ENCODE measurements around the gene FCER1G.
A peak's percentile ranks its signal among the peaks of the same experiment; 100 is the strongest.
"Not testable (repeated sequence)": the region's sequence is repeated elsewhere in the genome, so short reads cannot be mapped to it uniquely, and the experiment has no call there.

Gene FCER1G

GRCh38 chr1:161257109-161257508 lies 42.0 kb downstream of the FCER1G start:
- H3K9me3 ChIP-seq (ENCODE audit: control insufficient read depth in 2 of 2, low read length in 2 of 2); H3K27ac ChIP-seq (ENCODE audit: low read length); H3K36me3 ChIP-seq (ENCODE audit: control insufficient read depth in 2 of 2, insufficient read depth in 2 of 2, low read length in 2 of 2); H3K4me3 ChIP-seq (ENCODE audit: low read length in 2 of 2); H3K9ac ChIP-seq (ENCODE audit: low read length in 2 of 2): not testable (repeated sequence)
- Histone ChIP-seq H3K4me1 (ENCODE audit: control insufficient read depth, insufficient read depth, low read length) (peaks cover 28% of the 10 kb centered on the region), H3K27me3 (ENCODE audit: control insufficient read depth in 1 of 2, insufficient read depth in 2 of 2, low read length in 2 of 2) (peaks cover 7 to 18% of the 10 kb centered on the region in 2 donors)

- Histone ChIP-seq H3K36me3 (ENCODE audit: control insufficient read depth in 2 of 2, insufficient read depth in 2 of 2, low read length in 2 of 2) (no peaks in the 10 kb centered on the region), H3K27me3 (ENCODE audit: control insufficient read depth in 1 of 2, insufficient read depth in 2 of 2, low read length in 2 of 2) (peaks cover 7 to 18% of the 10 kb centered on the region in 2 donors), H3K9ac (ENCODE audit: low read length in 2 of 2) (peak within 1 kb of the TSS in 1 of 2 donors; percentile 66), H3K9me3 (ENCODE audit: control insufficient read depth in 2 of 2, low read length in 2 of 2) (no peaks in the 10 kb centered on the region), H3K4me1 (ENCODE audit: control insufficient read depth, insufficient read depth, low read length) (peaks cover 28% of the 10 kb centered on the region), H3K27ac (ENCODE audit: low read length) (no peak within 1 kb of the TSS), H3K4me3 (ENCODE audit: low read length in 2 of 2) (peak within 1 kb of the TSS; percentile 74 to 82)
These were observed 43.6 kb downstream of the FCER1G start, which contains the start of gene PCP4L1 for GRCh38 chr1:161258439-161259344. TSS of gene PCP4L1 (plus strand) at chr1:161258745. CDS start at chr1:161258975, 230 bp downstream.

GRCh38 chr1:161259345-161259702 lies 44.2 kb downstream of the FCER1G start:
- Histone ChIP-seq H3K4me3 (ENCODE audit: low read length in 2 of 2) (peak overlapping the region; percentile 74 to 82), H3K27ac (ENCODE audit: low read length) (no peak overlapping the region), H3K36me3 (ENCODE audit: control insufficient read depth in 2 of 2, insufficient read depth in 2 of 2, low read length in 2 of 2) (no peaks in the 10 kb centered on the region), H3K27me3 (ENCODE audit: control insufficient read depth in 1 of 2, insufficient read depth in 2 of 2, low read length in 2 of 2) (peaks cover 7 to 18% of the 10 kb centered on the region in 2 donors), H3K9me3 (ENCODE audit: control insufficient read depth in 2 of 2, low read length in 2 of 2) (no peaks in the 10 kb centered on the region), H3K9ac (ENCODE audit: low read length in 2 of 2) (peak overlapping the region in 1 of 2 donors; percentile 66), H3K4me1 (ENCODE audit: control insufficient read depth, insufficient read depth, low read length) (peaks cover 28% of the 10 kb centered on the region)

GRCh38 chr1:161259765-161260164 lies 44.7 kb downstream of the FCER1G start:
- no peaks in the 10 kb centered on the region for H3K9me3 ChIP-seq (ENCODE audit: control insufficient read depth in 2 of 2, low read length in 2 of 2)
- H3K4me1 ChIP-seq (ENCODE audit: control insufficient read depth, insufficient read depth, low read length) = peaks cover 28% of the 10 kb centered on the region
- H3K9ac ChIP-seq (ENCODE audit: low read length in 2 of 2) = no peak overlapping the region
- H3K27me3 ChIP-seq (ENCODE audit: control insufficient read depth in 1 of 2, insufficient read depth in 2 of 2, low read length in 2 of 2) = peaks cover 7 to 18% of the 10 kb centered on the region in 2 donors
- peak overlapping the region; percentile 74 to 82 for H3K4me3 ChIP-seq (ENCODE audit: low read length in 2 of 2)
- no peaks in the 10 kb centered on the region for H3K36me3 ChIP-seq (ENCODE audit: control insufficient read depth in 2 of 2, insufficient read depth in 2 of 2, low read length in 2 of 2)
- no peak overlapping the region for H3K27ac ChIP-seq (ENCODE audit: low read length)

GRCh38 chr1:161260376-161261260 lies 45.5 kb downstream of the FCER1G start:
- H3K27ac ChIP-seq (ENCODE audit: low read length) = peak overlapping the region; percentile 11
- no peaks in the 10 kb centered on the region for H3K9me3 ChIP-seq (ENCODE audit: control insufficient read depth in 2 of 2, low read length in 2 of 2)
- peak overlapping the region in 1 of 2 donors; percentile 15 for H3K4me3 ChIP-seq (ENCODE audit: low read length in 2 of 2)

GRCh38 chr1:161261261-161262235 lies 46.5 kb downstream of the FCER1G start:
- Histone ChIP-seq H3K4me3 (ENCODE audit: low read length in 2 of 2) (peak overlapping the region in 1 of 2 donors; percentile 22), H3K4me1 (ENCODE audit: control insufficient read depth, insufficient read depth, low read length) (peaks cover 38% of the 10 kb centered on the region), H3K27me3 (ENCODE audit: control insufficient read depth in 1 of 2, insufficient read depth in 2 of 2, low read length in 2 of 2) (peaks cover 7 to 18% of the 10 kb centered on the region in 2 donors), H3K36me3 (ENCODE audit: control insufficient read depth in 2 of 2, insufficient read depth in 2 of 2, low read length in 2 of 2) (no peaks in the 10 kb centered on the region), H3K9ac (ENCODE audit: low read length in 2 of 2) (no peak overlapping the region), H3K9me3 (ENCODE audit: control insufficient read depth in 2 of 2, low read length in 2 of 2) (no peaks in the 10 kb centered on the region), H3K27ac (ENCODE audit: low read length) (peak overlapping the region; percentile 11)

More at GRCh38 chr1:161260376-161261260, 45.5 kb downstream of the FCER1G start:
- peak overlapping the region in 1 of 2 donors; percentile 42 for H3K9ac ChIP-seq (ENCODE audit: low read length in 2 of 2)
- H3K27me3 ChIP-seq (ENCODE audit: control insufficient read depth in 1 of 2, insufficient read depth in 2 of 2, low read length in 2 of 2) = peaks cover 7 to 18% of the 10 kb centered on the region in 2 donors
- H3K4me1 ChIP-seq (ENCODE audit: control insufficient read depth, insufficient read depth, low read length) = peaks cover 31% of the 10 kb centered on the region
- H3K36me3 ChIP-seq (ENCODE audit: control insufficient read depth in 2 of 2, insufficient read depth in 2 of 2, low read length in 2 of 2) = no peaks in the 10 kb centered on the region

GRCh38 chr1:161265305-161265704 lies 50.2 kb downstream of the FCER1G start:
- Histone ChIP-seq H3K9ac (ENCODE audit: low read length in 2 of 2) (no peak overlapping the region), H3K36me3 (ENCODE audit: control insufficient read depth in 2 of 2, insufficient read depth in 2 of 2, low read length in 2 of 2) (no peaks in the 10 kb centered on the region), H3K27me3 (ENCODE audit: control insufficient read depth in 1 of 2, insufficient read depth in 2 of 2, low read length in 2 of 2) (no peaks in the 10 kb centered on the region), H3K4me3 (ENCODE audit: low read length in 2 of 2) (no peak overlapping the region), H3K27ac (ENCODE audit: low read length) (no peak overlapping the region), H3K9me3 (ENCODE audit: control insufficient read depth in 2 of 2, low read length in 2 of 2) (no peaks in the 10 kb centered on the region), H3K4me1 (ENCODE audit: control insufficient read depth, insufficient read depth, low read length) (peaks cover 30% of the 10 kb centered on the region)

- Histone ChIP-seq H3K4me1 (ENCODE audit: control insufficient read depth, insufficient read depth, low read length) (peaks cover 24% of the 10 kb centered on the region), H3K9ac (ENCODE audit: low read length in 2 of 2) (no peak overlapping the region), H3K9me3 (ENCODE audit: control insufficient read depth in 2 of 2, low read length in 2 of 2) (no peaks in the 10 kb centered on the region), H3K27ac (ENCODE audit: low read length) (peak overlapping the region; percentile 66), H3K4me3 (ENCODE audit: low read length in 2 of 2) (peak overlapping the region; percentile 11 to 35), H3K36me3 (ENCODE audit: control insufficient read depth in 2 of 2, insufficient read depth in 2 of 2, low read length in 2 of 2) (no peaks in the 10 kb centered on the region), H3K27me3 (ENCODE audit: control insufficient read depth in 1 of 2, insufficient read depth in 2 of 2, low read length in 2 of 2) (no peaks in the 10 kb centered on the region)
These were observed 51.1 kb downstream of the FCER1G start for GRCh38 chr1:161266202-161266601.

GRCh38 chr1:161266836-161267235 lies 51.7 kb downstream of the FCER1G start:
- Histone ChIP-seq H3K27me3 (ENCODE audit: control insufficient read depth in 1 of 2, insufficient read depth in 2 of 2, low read length in 2 of 2) (no peaks in the 10 kb centered on the region), H3K27ac (ENCODE audit: low read length) (peak overlapping the region; percentile 66), H3K36me3 (ENCODE audit: control insufficient read depth in 2 of 2, insufficient read depth in 2 of 2, low read length in 2 of 2) (no peaks in the 10 kb centered on the region), H3K4me1 (ENCODE audit: control insufficient read depth, insufficient read depth, low read length) (peaks cover 18% of the 10 kb centered on the region), H3K9ac (ENCODE audit: low read length in 2 of 2) (peak overlapping the region; percentile 29 to 46), H3K9me3 (ENCODE audit: control insufficient read depth in 2 of 2, low read length in 2 of 2) (no peaks in the 10 kb centered on the region), H3K4me3 (ENCODE audit: low read length in 2 of 2) (peak overlapping the region in 1 of 2 donors; percentile 34)

All from stomach smooth muscle (tissue), 2 donors.